NCI-H345 (cell line): Measurements from ENCODE around the gene MCEMP1.

Experiments
- DNase-seq: peaks from one replicate; lab custom pipeline; 2025; lab: John Stamatoyannopoulos, UW

The MCEMP1 gene

GRCh38 chr19:7698583-7698982 lies 21.7 kb downstream of the MCEMP1 start:
- DNase-seq = no peak

- DNase-seq = no peak
Measured at GRCh38 chr19:7699003-7699402, 22.1 kb downstream of the MCEMP1 start.

- no peak for DNase-seq
Measured at GRCh38 chr19:7699417-7700401, 22.8 kb downstream of the MCEMP1 start.

- DNase-seq = no peak
Measured at GRCh38 chr19:7701049-7701653, 24.3 kb downstream of the MCEMP1 start.

- no peak for DNase-seq
Measured at GRCh38 chr19:7701654-7702457, 25.0 kb downstream of the MCEMP1 start, which contains the start of gene FCER2. Gene FCER2, minus strand, starts transcription at chr19:7702131. Its CDS starts 2,371 bp downstream, at chr19:7699760.

GRCh38 chr19:7703332-7703731 lies 26.4 kb downstream of the MCEMP1 start:
- DNase-seq = no peak

- no peak for DNase-seq
Measured at GRCh38 chr19:7704280-7705060, 27.6 kb downstream of the MCEMP1 start.

GRCh38 chr19:7705387-7706187 lies 28.7 kb downstream of the MCEMP1 start:
- DNase-seq = no peak

GRCh38 chr19:7706188-7706954 lies 29.5 kb downstream of the MCEMP1 start:
- DNase-seq = no peak

GRCh38 chr19:7706955-7707456 lies 30.1 kb downstream of the MCEMP1 start:
- DNase-seq = no peak

GRCh38 chr19:7709932-7710460 lies 33.1 kb downstream of the MCEMP1 start:
- DNase-seq = no peak

GRCh38 chr19:7710616-7711015 lies 33.7 kb downstream of the MCEMP1 start:
- DNase-seq = no peak

GRCh38 chr19:7715671-7716070 lies 38.8 kb downstream of the MCEMP1 start:
- DNase-seq = no peak

- no peak for DNase-seq
Measured at GRCh38 chr19:7716762-7717161, 39.9 kb downstream of the MCEMP1 start.

- DNase-seq = no peak
Measured at GRCh38 chr19:7718668-7719067, 41.8 kb downstream of the MCEMP1 start.

GRCh38 chr19:7720351-7720750 lies 43.5 kb downstream of the MCEMP1 start:
- no peak for DNase-seq

- DNase-seq = no peak
Measured at GRCh38 chr19:7722231-7722651, 45.4 kb downstream of the MCEMP1 start.

- no peak for DNase-seq
Measured at GRCh38 chr19:7725791-7726190, 48.9 kb downstream of the MCEMP1 start.

GRCh38 chr19:7729211-7729610 lies 52.3 kb downstream of the MCEMP1 start:
- DNase-seq = no peak
